IMR-90 (cell line): ENCODE measurements around the gene LGALS9.

Source experiments
- MAFK ChIP-seq: IDR thresholded peaks from 2 replicates; pipeline ENCODE4 v1.6.1; 2012; ENCODE audit warnings: low read depth, low read length, improper control_type of control experiment
- POLR2A ChIP-seq: IDR thresholded peaks from 2 replicates; pipeline ENCODE4 v1.6.1; 2012; ENCODE audit warnings: mild to moderate bottlenecking, low read depth, low read length
- RCOR1 ChIP-seq: IDR thresholded peaks from 2 replicates; pipeline ENCODE4 v1.6.1; 2012; ENCODE audit warnings: mild to moderate bottlenecking, low read length, improper control_type of control experiment; ENCODE audit not compliant: insufficient replicate concordance
- SMC3 ChIP-seq: fragments of 150-350 bp; IDR thresholded peaks from 2 replicates; pipeline ENCODE4 v1.6.1; 2016; ENCODE audit warnings: low read depth, mild to moderate bottlenecking, antibody characterized with exemption, low read length, moderate library complexity
- TF ChIP-seq, protein P1 (sequence below): conservative IDR thresholded peaks from 2 replicates; pipeline ENCODE4 v1.5.1; 2012; ENCODE audit warnings: mild to moderate bottlenecking, low read depth, low read length, improper control_type of control experiment

DNA sequence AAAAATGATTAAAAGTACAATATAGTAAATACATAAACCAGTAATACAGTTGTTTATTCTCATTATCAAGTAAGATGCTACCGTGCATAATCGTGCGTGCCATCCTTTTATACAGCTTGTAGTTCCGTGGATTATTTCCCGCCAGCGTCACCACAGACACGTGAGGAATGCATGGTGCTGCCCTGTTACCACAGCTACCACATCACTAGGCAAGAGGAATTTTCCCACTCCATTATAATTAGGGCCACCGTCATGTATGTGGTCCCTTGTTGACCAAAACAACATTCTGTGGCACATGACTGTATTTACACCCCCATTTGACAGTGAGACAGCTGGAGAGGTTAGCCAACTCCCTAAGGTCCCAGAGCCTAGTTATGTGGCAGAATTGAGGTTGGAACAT, 30.5 kb upstream of the LGALS9 start:
- TF ChIP-seq, protein P1, sequence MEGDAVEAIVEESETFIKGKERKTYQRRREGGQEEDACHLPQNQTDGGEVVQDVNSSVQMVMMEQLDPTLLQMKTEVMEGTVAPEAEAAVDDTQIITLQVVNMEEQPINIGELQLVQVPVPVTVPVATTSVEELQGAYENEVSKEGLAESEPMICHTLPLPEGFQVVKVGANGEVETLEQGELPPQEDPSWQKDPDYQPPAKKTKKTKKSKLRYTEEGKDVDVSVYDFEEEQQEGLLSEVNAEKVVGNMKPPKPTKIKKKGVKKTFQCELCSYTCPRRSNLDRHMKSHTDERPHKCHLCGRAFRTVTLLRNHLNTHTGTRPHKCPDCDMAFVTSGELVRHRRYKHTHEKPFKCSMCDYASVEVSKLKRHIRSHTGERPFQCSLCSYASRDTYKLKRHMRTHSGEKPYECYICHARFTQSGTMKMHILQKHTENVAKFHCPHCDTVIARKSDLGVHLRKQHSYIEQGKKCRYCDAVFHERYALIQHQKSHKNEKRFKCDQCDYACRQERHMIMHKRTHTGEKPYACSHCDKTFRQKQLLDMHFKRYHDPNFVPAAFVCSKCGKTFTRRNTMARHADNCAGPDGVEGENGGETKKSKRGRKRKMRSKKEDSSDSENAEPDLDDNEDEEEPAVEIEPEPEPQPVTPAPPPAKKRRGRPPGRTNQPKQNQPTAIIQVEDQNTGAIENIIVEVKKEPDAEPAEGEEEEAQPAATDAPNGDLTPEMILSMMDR, result no peak
- TF ChIP-seq POLR2A (no peak), SMC3 (no peak), RCOR1 (no peak), MAFK (no peak)
